Skeletal muscle tissue (tissue), 4 donors: ENCODE data around the gene COX7B2. TPM values are rescaled to one million over a fixed set of nuclear protein-coding genes. Genes with fewer than 3 reads are reported as not detected.

Source experiments
- H3K27ac ChIP-seq: one replicate; pipeline ENCODE4 v1.7.0; 2013; ENCODE audit warnings: mild to moderate bottlenecking, low read depth, low read length, inconsistent platforms
- H3K27me3 ChIP-seq, 3 donors: one replicate each; pipeline ENCODE4 v1.7.0; 2013; ENCODE audit warnings: low read length in 3 of 3; ENCODE audit not compliant: control insufficient read depth in 3 of 3, insufficient read depth in 3 of 3
- H3K36me3 ChIP-seq, 3 donors: one replicate each; pipeline ENCODE4 v1.7.0; 2013; ENCODE audit warnings: low read length in 3 of 3; ENCODE audit not compliant: control insufficient read depth in 3 of 3, insufficient read depth in 3 of 3
- H3K4me1 ChIP-seq, 3 donors: one replicate each; pipeline ENCODE4 v1.7.0; 2013; ENCODE audit warnings: low read length in 3 of 3, mild to moderate bottlenecking in 3 of 3; ENCODE audit not compliant: control insufficient read depth in 3 of 3, insufficient read depth in 3 of 3
- H3K4me3 ChIP-seq, 3 donors: one replicate each; pipeline ENCODE4 v1.7.0; 2013; ENCODE audit warnings: low read length in 3 of 3
- H3K9ac ChIP-seq, 3 donors: one replicate each; pipeline ENCODE4 v1.7.0; 2013; ENCODE audit warnings: low read length in 3 of 3, mild to moderate bottlenecking in 3 of 3, moderate library complexity in 2 of 3, low read depth in 1 of 3
- H3K9me3 ChIP-seq, 3 donors: one replicate each; pipeline ENCODE4 v1.7.0; 2013; ENCODE audit warnings: low read length in 3 of 3; ENCODE audit not compliant: control insufficient read depth in 3 of 3
- total RNA-seq: library from RNA; depleted of rRNA; stranded (reverse); fragments of >200 nt; gene quantifications from one replicate; pipeline ENCODE4 v1.2.3, GENCODE V29; 2014
- donor health status: Osteomylitis.

Gene COX7B2
- total RNA-seq, 1 donor from 2014 or later, result not detected

DNA sequence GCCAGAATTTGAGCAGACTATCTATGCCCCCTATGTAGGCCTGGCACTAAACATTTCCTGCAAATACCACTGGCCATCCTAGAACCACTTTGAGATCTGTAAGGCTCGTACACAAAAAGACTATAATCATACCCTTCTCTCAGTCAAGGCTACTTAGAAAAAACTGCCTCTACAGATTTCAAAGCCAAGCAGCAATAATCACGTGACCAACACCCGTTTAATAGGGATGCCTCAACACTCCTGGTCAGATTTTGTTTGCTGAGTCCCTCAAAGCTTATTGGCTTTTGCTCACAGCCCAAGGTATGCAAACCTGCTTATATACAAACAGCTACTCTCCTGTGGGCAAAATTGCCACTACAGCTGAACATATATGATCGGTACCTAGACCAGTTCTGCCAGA is 897 bp downstream of the COX7B2 start:
- Histone ChIP-seq H3K9ac (no peak overlapping the region), H3K4me1 (no peaks in the 10 kb centered on the region), H3K9me3 (peaks cover 0 to 4% (median 0%) of the 10 kb centered on the region in 3 donors), H3K36me3 (no peaks in the 10 kb centered on the region), H3K4me3 (no peak overlapping the region), H3K27me3 (no peaks in the 10 kb centered on the region), H3K27ac (no peak overlapping the region)

DNA sequence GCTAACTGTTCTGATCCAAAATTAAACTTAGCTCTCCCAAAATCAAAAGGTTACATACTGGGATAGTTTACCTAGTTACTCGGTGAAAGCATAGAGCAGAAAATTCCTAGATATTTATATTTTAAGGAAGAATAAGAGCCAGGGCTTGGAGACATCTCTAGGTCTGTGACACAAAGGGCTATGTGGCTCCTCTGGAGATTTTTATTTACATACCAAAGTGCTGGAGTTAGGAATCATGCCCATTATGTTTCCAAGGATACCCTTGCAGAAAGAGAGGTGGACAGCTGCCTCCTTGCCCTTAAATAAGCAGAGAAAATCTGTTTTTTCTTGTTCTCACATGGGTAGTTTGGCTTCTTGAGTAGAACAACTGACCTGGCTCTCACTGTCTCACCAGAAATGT is 9.0 kb downstream of the COX7B2 start:
- no peak overlapping the region for H3K9ac ChIP-seq
- H3K4me3 ChIP-seq, result no peak overlapping the region
- no peaks in the 10 kb centered on the region for H3K27me3 ChIP-seq
- no peak overlapping the region for H3K27ac ChIP-seq
- H3K36me3 ChIP-seq, result no peaks in the 10 kb centered on the region
- H3K4me1 ChIP-seq, result no peaks in the 10 kb centered on the region
- no peaks in the 10 kb centered on the region for H3K9me3 ChIP-seq

DNA sequence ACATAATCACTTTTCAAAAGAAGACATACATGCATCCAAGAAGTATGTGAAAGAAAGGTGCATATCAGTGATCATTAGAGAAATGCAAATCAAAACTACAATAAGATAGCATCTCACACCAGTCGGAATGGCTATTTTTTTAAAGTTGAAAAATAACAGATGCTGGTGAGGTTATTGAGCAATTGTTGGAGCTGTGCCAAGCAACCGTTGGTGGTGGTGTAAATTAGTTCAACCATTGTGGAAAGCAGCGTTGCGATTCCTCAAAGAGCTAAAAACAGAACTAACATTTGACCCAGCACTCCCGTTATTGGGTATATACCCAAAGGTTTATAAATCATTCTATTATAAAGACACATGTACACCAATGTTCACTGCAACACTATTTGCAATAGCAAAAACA is 14.2 kb downstream of the COX7B2 start:
- no peaks in the 10 kb centered on the region for H3K4me1 ChIP-seq
- H3K27ac ChIP-seq, result no peak overlapping the region
- no peaks in the 10 kb centered on the region for H3K9me3 ChIP-seq
- no peaks in the 10 kb centered on the region for H3K36me3 ChIP-seq
- H3K9ac ChIP-seq, result no peak overlapping the region
- H3K27me3 ChIP-seq, result no peaks in the 10 kb centered on the region
- H3K4me3 ChIP-seq, result no peak overlapping the region

DNA sequence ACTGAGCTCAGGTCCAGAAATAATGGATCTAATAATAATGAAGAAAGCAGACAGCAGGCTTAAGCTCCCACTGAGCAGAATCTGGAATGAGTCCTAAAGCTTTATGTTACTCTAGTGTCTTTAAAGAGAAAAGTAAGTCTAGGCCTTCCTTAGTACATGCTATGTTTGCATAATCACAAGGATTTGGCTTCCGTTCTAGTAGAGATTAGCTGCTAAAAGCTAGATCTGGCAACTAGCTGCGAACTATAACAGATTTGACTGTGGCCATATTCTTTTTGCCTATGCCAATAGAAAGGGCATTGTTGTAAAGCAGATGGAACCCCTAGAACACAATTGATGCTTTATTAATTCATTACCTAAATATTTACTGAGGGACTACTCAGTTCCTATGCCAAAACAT is 19.0 kb downstream of the COX7B2 start:
- H3K9me3 ChIP-seq, result no peaks in the 10 kb centered on the region
- H3K27ac ChIP-seq, result no peak overlapping the region
- H3K36me3 ChIP-seq, result no peaks in the 10 kb centered on the region
- no peak overlapping the region for H3K9ac ChIP-seq
- no peaks in the 10 kb centered on the region for H3K27me3 ChIP-seq
- no peak overlapping the region for H3K4me3 ChIP-seq
- no peaks in the 10 kb centered on the region for H3K4me1 ChIP-seq

DNA sequence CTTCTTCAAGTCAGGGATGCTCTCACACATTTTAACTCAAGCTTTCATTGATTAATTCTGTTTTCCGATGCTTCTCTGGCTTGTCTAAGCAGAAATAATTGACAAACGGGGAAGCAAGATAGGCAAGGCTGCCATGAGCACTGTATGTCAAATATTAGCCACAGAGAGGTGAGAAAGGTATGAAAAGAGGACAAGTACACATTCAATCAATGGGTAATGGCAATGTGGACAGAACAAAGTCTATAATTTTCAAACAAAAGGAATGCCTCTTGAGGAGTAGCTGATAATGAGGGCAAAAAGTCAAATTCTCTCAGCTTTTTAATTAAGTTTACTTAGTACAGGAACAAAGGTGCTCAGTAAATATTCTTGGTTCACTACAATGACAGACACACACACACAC is 19.6 kb downstream of the COX7B2 start:
- Histone ChIP-seq H3K27me3 (no peaks in the 10 kb centered on the region), H3K9me3 (no peaks in the 10 kb centered on the region), H3K36me3 (no peaks in the 10 kb centered on the region), H3K4me3 (no peak overlapping the region), H3K9ac (no peak overlapping the region), H3K4me1 (no peaks in the 10 kb centered on the region), H3K27ac (no peak overlapping the region)

DNA sequence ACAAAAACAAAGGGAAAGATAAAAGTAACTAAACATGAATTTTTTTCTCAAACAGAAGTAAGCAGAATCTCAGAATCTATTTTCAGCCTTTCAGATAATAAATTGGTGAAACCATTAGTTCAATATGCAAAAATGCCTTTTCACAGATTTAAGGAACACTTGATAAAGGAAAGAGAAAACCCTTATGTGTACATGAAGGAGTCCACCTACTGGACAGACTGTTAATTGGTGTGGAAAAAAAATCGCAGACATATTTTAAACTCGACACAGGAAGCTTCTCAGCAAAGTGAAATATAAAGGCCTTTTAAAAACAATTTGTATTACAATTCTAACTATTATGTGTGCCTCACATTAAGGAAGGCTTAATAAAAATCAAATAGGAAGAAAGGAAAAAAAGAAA is 22.3 kb downstream of the COX7B2 start:
- no peak overlapping the region for H3K9ac ChIP-seq
- H3K27me3 ChIP-seq, result no peaks in the 10 kb centered on the region
- no peak overlapping the region for H3K27ac ChIP-seq
- no peaks in the 10 kb centered on the region for H3K9me3 ChIP-seq
- no peaks in the 10 kb centered on the region for H3K36me3 ChIP-seq
- H3K4me3 ChIP-seq, result no peak overlapping the region
- no peaks in the 10 kb centered on the region for H3K4me1 ChIP-seq

DNA sequence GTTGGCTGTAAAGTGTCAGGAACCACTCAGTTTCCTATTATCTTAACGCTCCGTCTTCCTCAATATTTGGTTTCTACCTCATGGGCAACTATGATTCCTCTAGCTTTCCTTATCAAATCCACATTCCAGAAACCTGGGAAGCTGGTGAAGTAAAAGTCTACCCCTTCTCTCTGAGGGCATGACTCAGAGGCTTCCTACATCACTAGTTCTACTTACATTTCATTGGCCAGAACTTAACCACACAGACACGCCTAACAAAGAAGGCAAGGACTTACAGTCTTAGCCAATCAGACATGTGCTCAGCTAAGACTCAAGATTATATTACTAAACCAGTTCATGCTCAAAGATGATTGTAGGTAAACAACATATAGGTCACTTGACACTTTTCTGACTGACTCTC is 30.4 kb downstream of the COX7B2 start:
- Histone ChIP-seq H3K9me3 (no peaks in the 10 kb centered on the region), H3K4me3 (no peak overlapping the region), H3K36me3 (no peaks in the 10 kb centered on the region), H3K27ac (no peak overlapping the region), H3K4me1 (no peaks in the 10 kb centered on the region), H3K9ac (no peak overlapping the region), H3K27me3 (no peaks in the 10 kb centered on the region)

DNA sequence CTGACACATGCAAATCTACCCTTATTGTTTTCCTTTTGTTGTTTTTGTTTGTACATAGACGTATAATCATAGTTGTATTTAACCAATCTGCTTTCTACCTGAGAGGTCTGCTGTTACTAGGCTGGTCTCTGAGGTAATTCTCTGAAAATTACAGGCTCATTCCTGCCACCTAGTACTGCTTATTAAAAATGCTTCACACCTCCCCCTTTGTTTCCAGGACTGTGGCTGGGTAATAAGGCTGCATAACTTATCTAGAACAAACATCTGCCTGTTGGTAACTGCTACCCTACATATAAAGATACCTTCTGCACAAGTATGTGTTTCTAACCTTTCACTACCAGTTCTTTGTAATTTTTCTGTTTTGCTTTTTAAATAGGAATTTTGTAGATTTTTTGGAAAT is 34.2 kb downstream of the COX7B2 start:
- no peaks in the 10 kb centered on the region for H3K36me3 ChIP-seq
- H3K4me3 ChIP-seq, result no peak overlapping the region
- no peaks in the 10 kb centered on the region for H3K4me1 ChIP-seq
- H3K27me3 ChIP-seq, result no peaks in the 10 kb centered on the region
- no peak overlapping the region for H3K9ac ChIP-seq
- no peaks in the 10 kb centered on the region for H3K9me3 ChIP-seq
- no peak overlapping the region for H3K27ac ChIP-seq

DNA sequence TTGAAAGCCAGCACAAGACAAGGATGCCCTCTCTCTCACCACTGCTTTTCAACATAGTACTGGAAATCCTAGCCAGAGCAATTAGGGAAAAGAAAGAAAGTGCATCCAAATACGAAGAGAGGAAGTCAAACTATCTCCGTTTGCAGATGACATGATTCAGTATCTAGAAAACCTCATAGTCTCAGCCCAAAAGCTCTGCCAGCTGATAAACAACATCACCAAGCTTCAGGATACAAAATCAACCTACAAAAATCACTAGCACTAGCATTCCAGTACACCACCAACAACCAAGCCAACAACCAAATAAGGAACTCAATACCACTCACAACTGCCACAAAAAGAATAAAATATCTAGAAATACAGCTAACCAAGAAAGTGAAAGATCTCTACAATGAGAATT is 38.6 kb downstream of the COX7B2 start:
- Histone ChIP-seq H3K4me3 (no peak overlapping the region), H3K27me3 (no peaks in the 10 kb centered on the region), H3K36me3 (no peaks in the 10 kb centered on the region), H3K27ac (no peak overlapping the region), H3K9ac (no peak overlapping the region), H3K9me3 (no peaks in the 10 kb centered on the region), H3K4me1 (no peaks in the 10 kb centered on the region)

DNA sequence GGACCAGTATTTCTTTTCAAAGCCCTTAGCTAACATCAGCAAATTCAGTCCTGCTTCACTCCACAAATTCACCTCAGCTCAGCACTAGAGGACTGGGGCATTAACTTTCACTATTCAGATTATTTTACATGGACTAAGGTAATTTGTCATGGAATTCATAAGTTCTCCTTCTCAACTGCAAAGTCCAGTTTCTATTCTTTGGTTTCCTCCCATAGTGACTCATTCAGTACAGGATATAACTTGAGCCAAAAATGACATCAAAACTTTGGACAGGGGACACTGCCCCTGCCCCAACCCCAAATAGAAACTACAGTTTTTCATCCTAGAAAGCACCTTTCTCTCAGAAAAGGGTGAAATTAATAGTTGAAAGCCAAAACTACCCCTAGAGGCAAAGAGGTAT is 52.7 kb downstream of the COX7B2 start:
- Histone ChIP-seq H3K9ac (no peak overlapping the region), H3K4me3 (no peak overlapping the region), H3K9me3 (no peaks in the 10 kb centered on the region), H3K27ac (no peak overlapping the region), H3K4me1 (no peaks in the 10 kb centered on the region), H3K36me3 (no peaks in the 10 kb centered on the region), H3K27me3 (no peaks in the 10 kb centered on the region)

DNA sequence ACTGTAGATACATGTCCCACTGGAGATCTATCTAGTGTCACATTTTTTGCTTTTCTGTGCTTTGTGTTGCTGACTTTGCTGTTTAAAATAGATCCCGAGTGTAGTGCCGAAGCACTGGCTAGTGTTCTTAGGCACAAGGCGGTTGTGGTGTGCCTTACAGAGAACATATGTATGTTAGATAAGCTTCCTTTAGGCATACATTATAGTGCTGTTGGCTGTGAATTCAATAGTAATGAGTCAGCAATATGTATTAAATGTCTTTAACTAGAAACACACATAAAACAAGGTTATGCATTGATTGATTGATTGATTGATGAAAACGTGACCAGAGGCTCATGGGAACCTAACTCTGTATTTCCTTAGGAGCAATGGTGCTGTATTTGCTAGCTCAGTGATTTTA is 56.2 kb downstream of the COX7B2 start:
- H3K4me3 ChIP-seq, result no peak overlapping the region
- H3K9me3 ChIP-seq, result no peaks in the 10 kb centered on the region
- H3K27me3 ChIP-seq, result no peaks in the 10 kb centered on the region
- H3K27ac ChIP-seq, result no peak overlapping the region
- H3K9ac ChIP-seq, result no peak overlapping the region
- no peaks in the 10 kb centered on the region for H3K36me3 ChIP-seq
- no peaks in the 10 kb centered on the region for H3K4me1 ChIP-seq
